Measurements from ENCODE around the gene PCBP4. TPM values are rescaled to one million over a fixed set of nuclear protein-coding genes. Genes with fewer than 3 reads are reported as not detected.

PCBP4 gene
- total RNA-seq, 4 donors from 2014 or later = 184 to 320 (median 199) TPM

GRCh38 chr3:51935886-51936755 lies 31.1 kb downstream of the PCBP4 start:
- no peak for ATAC-seq
- no peak overlapping the region for H3K27ac ChIP-seq
- peaks cover 0 to 71% of the 10 kb centered on the region in 2 donors for H3K36me3 ChIP-seq
- no peak overlapping the region for H3K4me3 ChIP-seq
- no peak for DNase-seq
- in situ Hi-C loops (cut with MboI; ENCODE audit: low sequenced_read_pairs in 4 of 4) = no loop called here
- no peaks in the 10 kb centered on the region for H3K27me3 ChIP-seq
- no peaks in the 10 kb centered on the region for H3K9me3 ChIP-seq
- H3K4me1 ChIP-seq = peaks cover 10 to 13% of the 10 kb centered on the region in 2 donors
- intact Hi-C loops (cut with DNase I; ENCODE audit: low total_unique reads) = no loop called here
- TF ChIP-seq, protein P1, sequence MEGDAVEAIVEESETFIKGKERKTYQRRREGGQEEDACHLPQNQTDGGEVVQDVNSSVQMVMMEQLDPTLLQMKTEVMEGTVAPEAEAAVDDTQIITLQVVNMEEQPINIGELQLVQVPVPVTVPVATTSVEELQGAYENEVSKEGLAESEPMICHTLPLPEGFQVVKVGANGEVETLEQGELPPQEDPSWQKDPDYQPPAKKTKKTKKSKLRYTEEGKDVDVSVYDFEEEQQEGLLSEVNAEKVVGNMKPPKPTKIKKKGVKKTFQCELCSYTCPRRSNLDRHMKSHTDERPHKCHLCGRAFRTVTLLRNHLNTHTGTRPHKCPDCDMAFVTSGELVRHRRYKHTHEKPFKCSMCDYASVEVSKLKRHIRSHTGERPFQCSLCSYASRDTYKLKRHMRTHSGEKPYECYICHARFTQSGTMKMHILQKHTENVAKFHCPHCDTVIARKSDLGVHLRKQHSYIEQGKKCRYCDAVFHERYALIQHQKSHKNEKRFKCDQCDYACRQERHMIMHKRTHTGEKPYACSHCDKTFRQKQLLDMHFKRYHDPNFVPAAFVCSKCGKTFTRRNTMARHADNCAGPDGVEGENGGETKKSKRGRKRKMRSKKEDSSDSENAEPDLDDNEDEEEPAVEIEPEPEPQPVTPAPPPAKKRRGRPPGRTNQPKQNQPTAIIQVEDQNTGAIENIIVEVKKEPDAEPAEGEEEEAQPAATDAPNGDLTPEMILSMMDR (IDR thresholded peaks at IDR 0.05 in 4 of 5, conservative IDR thresholded peaks at IDR 0.05 in 1 of 5) = no peak
- no peak for TF ChIP-seq POLR2A (IDR thresholded peaks at IDR 0.05)

- H3K9me3 ChIP-seq = no peaks in the 10 kb centered on the region
- no peak for DNase-seq
- no peak for ATAC-seq
- H3K36me3 ChIP-seq = peaks cover 0 to 71% of the 10 kb centered on the region in 2 donors
- H3K4me3 ChIP-seq = no peak overlapping the region
- peaks cover under 1 to 4% of the 10 kb centered on the region in 2 donors for H3K4me1 ChIP-seq
- no peaks in the 10 kb centered on the region for H3K27me3 ChIP-seq
- H3K27ac ChIP-seq = no peak overlapping the region
- intact Hi-C loops (cut with DNase I; ENCODE audit: low total_unique reads) = no loop called here
- TF ChIP-seq, protein P1 (IDR thresholded peaks at IDR 0.05 in 4 of 5, conservative IDR thresholded peaks at IDR 0.05 in 1 of 5) = no peak
- TF ChIP-seq POLR2A (IDR thresholded peaks at IDR 0.05) = no peak
- in situ Hi-C loops (cut with MboI; ENCODE audit: low sequenced_read_pairs in 4 of 4) = no loop called here
Observed at GRCh38 chr3:51934991-51935885, 32.0 kb downstream of the PCBP4 start.

DNA sequence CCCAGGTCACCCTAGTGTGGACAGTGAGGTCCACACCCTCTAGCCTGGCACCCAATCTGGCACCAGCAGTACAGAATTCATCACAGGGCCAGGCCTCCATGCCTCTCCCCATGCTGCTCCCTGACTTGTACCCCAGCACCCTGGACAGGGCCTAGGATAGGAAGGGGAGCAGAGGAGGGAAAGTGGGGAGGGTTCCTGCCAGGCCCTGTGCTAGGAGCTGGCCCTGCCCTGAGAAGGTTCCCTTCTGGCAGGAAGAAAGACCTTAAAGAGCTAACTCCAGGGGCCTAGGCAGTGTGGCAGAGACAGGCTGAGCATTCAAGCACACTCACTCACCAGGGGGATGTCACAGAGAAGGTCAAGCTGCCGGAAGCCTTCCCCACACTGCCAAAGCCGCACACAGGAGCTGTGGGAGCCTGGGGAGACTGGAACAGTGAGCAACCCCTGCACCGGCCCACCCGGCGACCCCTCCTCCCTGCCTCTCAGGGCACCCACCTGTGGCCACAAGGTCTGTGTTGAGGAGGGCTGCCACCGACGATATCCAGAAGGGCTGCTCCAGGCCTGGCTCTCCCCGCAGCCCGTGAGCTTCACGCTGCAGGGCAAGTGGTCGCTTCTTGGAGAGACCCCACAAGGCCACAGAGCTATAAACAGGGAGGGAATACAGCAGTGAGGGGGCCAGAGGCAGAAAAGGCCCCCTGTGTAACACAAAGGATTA lies 33.0 kb downstream of the PCBP4 start:
- TF ChIP-seq, protein P1 (IDR thresholded peaks at IDR 0.05 in 4 of 5, conservative IDR thresholded peaks at IDR 0.05 in 1 of 5) = no peak
- no peak for TF ChIP-seq POLR2A (IDR thresholded peaks at IDR 0.05)
- H3K4me3 ChIP-seq = no peak overlapping the region
- H3K4me1 ChIP-seq = no peaks in the 10 kb centered on the region
- intact Hi-C loops (cut with DNase I; ENCODE audit: low total_unique reads) (no loop called here), in situ Hi-C loops (cut with MboI; ENCODE audit: low sequenced_read_pairs in 4 of 4) (no loop called here)
- ATAC-seq = no peak
- H3K9me3 ChIP-seq = no peaks in the 10 kb centered on the region
- DNase-seq = no peak
- peaks cover 0 to 69% of the 10 kb centered on the region in 2 donors for H3K36me3 ChIP-seq
- H3K27ac ChIP-seq = no peak overlapping the region
- H3K27me3 ChIP-seq = no peaks in the 10 kb centered on the region

- in situ Hi-C loops (cut with MboI; ENCODE audit: low sequenced_read_pairs in 4 of 4) (no loop called here), intact Hi-C loops (cut with DNase I; ENCODE audit: low total_unique reads) (no loop called here)
- Histone ChIP-seq H3K4me3 (no peak overlapping the region), H3K27ac (no peak overlapping the region), H3K27me3 (no peaks in the 10 kb centered on the region), H3K36me3 (peaks cover 0 to 62% of the 10 kb centered on the region in 2 donors), H3K9me3 (no peaks in the 10 kb centered on the region), H3K4me1 (no peaks in the 10 kb centered on the region)
- TF ChIP-seq, protein P1 (IDR thresholded peaks at IDR 0.05 in 4 of 5, conservative IDR thresholded peaks at IDR 0.05 in 1 of 5) = no peak
- TF ChIP-seq POLR2A (IDR thresholded peaks at IDR 0.05) = no peak
- ATAC-seq (no peak), DNase-seq (no peak)
Observed at GRCh38 chr3:51933471-51934138, 33.6 kb downstream of the PCBP4 start.

Measured in gastrocnemius medialis (tissue), 4 donors.